ENCODE data around the gene ANXA9. TPM values are rescaled to one million over a fixed set of nuclear protein-coding genes. Genes with fewer than 3 reads are reported as not detected.
A peak's percentile ranks its signal among the peaks of the same experiment; 100 is the strongest.

The ANXA9 gene
- total RNA-seq, 1 experiment from 2014 or later: 1.2 TPM

DNA sequence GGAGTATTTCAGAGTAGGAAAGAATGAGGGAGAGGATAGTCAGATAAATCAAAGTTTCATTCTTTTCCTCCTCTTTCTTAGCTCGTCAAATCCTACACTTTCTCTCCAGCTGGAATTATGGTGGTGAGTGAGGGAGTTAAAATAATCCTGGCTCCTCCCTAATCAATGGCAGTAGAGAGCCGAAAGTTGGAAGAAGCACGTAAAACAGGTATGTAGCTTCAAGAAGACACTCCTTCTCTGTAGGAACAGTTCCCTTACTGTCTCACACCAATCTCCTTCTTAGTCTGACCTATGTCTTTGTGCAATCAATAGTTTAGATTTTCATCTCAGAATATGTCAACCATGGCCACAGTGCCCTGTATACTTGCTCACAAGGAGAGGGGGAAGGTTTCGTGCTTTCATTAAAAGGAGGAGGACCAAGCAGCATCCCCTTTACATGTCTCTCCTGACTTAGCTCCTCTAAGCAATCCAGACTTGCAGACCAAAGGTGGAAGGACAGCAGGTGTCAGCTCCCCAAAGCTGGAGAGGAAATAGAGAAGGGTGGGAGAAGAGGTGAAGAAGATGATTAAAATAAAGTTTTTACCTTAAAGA is 23.7 kb downstream of the ANXA9 start:
- Histone ChIP-seq H3K36me3 (ENCODE audit: control insufficient read depth, insufficient read depth, low read length) (no peaks in the 10 kb centered on the region), H3K9me3 (ENCODE audit: control insufficient read depth, insufficient read depth, low read depth, low read length) (no peaks in the 10 kb centered on the region), H3K27ac (ENCODE audit: low read length) (peak overlapping the region; percentile 90), H3K4me1 (ENCODE audit: control insufficient read depth, insufficient read depth, low read length) (peaks cover 7% of the 10 kb centered on the region), H3K27me3 (ENCODE audit: control insufficient read depth, insufficient read depth, low read length) (no peaks in the 10 kb centered on the region), H3K4me3 (ENCODE audit: low read depth in 2 of 2, low read length in 2 of 2) (peak overlapping the region; percentile 91 to 95)
- TF ChIP-seq SIN3A (IDR thresholded peaks at IDR 0.05; ENCODE audit: borderline replicate concordance, insufficient read depth, low read depth, low read length) (no peak), CTCF (IDR thresholded peaks at IDR 0.05) (no peak), TCF7L2 (IDR thresholded peaks at IDR 0.05; ENCODE audit: low read depth, low read length) (no peak), POLR2AphosphoS5 (IDR thresholded peaks at IDR 0.05; ENCODE audit: low read depth, low read length) (no peak)
- TF ChIP-seq, protein P1, sequence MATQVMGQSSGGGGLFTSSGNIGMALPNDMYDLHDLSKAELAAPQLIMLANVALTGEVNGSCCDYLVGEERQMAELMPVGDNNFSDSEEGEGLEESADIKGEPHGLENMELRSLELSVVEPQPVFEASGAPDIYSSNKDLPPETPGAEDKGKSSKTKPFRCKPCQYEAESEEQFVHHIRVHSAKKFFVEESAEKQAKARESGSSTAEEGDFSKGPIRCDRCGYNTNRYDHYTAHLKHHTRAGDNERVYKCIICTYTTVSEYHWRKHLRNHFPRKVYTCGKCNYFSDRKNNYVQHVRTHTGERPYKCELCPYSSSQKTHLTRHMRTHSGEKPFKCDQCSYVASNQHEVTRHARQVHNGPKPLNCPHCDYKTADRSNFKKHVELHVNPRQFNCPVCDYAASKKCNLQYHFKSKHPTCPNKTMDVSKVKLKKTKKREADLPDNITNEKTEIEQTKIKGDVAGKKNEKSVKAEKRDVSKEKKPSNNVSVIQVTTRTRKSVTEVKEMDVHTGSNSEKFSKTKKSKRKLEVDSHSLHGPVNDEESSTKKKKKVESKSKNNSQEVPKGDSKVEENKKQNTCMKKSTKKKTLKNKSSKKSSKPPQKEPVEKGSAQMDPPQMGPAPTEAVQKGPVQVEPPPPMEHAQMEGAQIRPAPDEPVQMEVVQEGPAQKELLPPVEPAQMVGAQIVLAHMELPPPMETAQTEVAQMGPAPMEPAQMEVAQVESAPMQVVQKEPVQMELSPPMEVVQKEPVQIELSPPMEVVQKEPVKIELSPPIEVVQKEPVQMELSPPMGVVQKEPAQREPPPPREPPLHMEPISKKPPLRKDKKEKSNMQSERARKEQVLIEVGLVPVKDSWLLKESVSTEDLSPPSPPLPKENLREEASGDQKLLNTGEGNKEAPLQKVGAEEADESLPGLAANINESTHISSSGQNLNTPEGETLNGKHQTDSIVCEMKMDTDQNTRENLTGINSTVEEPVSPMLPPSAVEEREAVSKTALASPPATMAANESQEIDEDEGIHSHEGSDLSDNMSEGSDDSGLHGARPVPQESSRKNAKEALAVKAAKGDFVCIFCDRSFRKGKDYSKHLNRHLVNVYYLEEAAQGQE (IDR thresholded peaks at IDR 0.05; ENCODE audit: insufficient read depth in 1 of 2, low read depth in 2 of 2, low read length in 1 of 2): no peak
- BruUV-seq (replicated peaks): no TSS peak
- intact Hi-C loops (cut with micrococcal nuclease; ENCODE audit: unreplicated experiment) (no loop called here), in situ Hi-C loops (cut with HindIII; ENCODE audit: low pct_unique_long_range_greater_than_20kb, low sequenced_read_pairs) (no loop called here)
- CTCF ChIA-PET: interaction anchor here (0.5 to 1.5 kb wide), 6 partner anchors 9 to 750 kb away, joined by 3 to 13 read pairs (median 5); no protein-coding TSS in a partner anchor
- POLR2A ChIA-PET: interaction anchor here (0.6 to 1.1 kb wide), 7 partner anchors 12 to 667 kb away, joined by 3 to 11 read pairs (median 5); no protein-coding TSS in a partner anchor
- DNase-seq (ENCODE audit: low read depth, low spot score): no peak
- 0 out of 2 replicates have a peak, but pooled peaks have one; percentile 7 for ATAC-seq

- CTCF ChIA-PET: interaction anchor here (0.5 to 1.5 kb wide), 9 partner anchors 10 to 751 kb away, joined by 3 to 13 read pairs (median 4); no protein-coding TSS in a partner anchor
- POLR2A ChIA-PET: interaction anchor here (0.5 to 1.1 kb wide), 7 partner anchors 26 to 667 kb away, joined by 3 to 11 read pairs (median 5); no protein-coding TSS in a partner anchor
These were observed 24.4 kb downstream of the ANXA9 start, which contains the start of gene MINDY1 for GRCh38 chr1:151006327-151007052. TSS of gene MINDY1 (minus strand) at chr1:151006902. CDS start at chr1:151002617, 4,285 bp downstream.

More at GRCh38 chr1:151006327-151007052, 24.4 kb downstream of the ANXA9 start, which contains the start of gene MINDY1:
- BruUV-seq (replicated peaks): TSS peak; percentile 75
- no peak for DNase-seq (ENCODE audit: low read depth, low spot score)
- peak within 1 kb of the TSS; percentile 91 to 95 for H3K4me3 ChIP-seq (ENCODE audit: low read depth in 2 of 2, low read length in 2 of 2)
- peak within 1 kb of the TSS; percentile 90 for H3K27ac ChIP-seq (ENCODE audit: low read length)
- in situ Hi-C loops (cut with HindIII; ENCODE audit: low pct_unique_long_range_greater_than_20kb, low sequenced_read_pairs) (no loop called here), intact Hi-C loops (cut with micrococcal nuclease; ENCODE audit: unreplicated experiment) (no loop called here)
- peak; percentile 88 for ATAC-seq
- TF ChIP-seq TCF7L2 (IDR thresholded peaks at IDR 0.05; ENCODE audit: low read depth, low read length) (no peak), SIN3A (IDR thresholded peaks at IDR 0.05; ENCODE audit: borderline replicate concordance, insufficient read depth, low read depth, low read length) (no peak), POLR2AphosphoS5 (IDR thresholded peaks at IDR 0.05; ENCODE audit: low read depth, low read length) (no peak), CTCF (IDR thresholded peaks at IDR 0.05) (peak; percentile 71; the same call in 1 of the 2 replicates)
- TF ChIP-seq, protein P1 (IDR thresholded peaks at IDR 0.05; ENCODE audit: insufficient read depth in 1 of 2, low read depth in 2 of 2, low read length in 1 of 2): peak in 1 of 2 experiments; percentile 28; a peak in 1 of 4 replicates
- H3K27me3 ChIP-seq (ENCODE audit: control insufficient read depth, insufficient read depth, low read length): no peaks in the 10 kb centered on the region
- no peaks in the 10 kb centered on the region for H3K36me3 ChIP-seq (ENCODE audit: control insufficient read depth, insufficient read depth, low read length)
- H3K9me3 ChIP-seq (ENCODE audit: control insufficient read depth, insufficient read depth, low read depth, low read length): no peaks in the 10 kb centered on the region
- peaks cover 7% of the 10 kb centered on the region for H3K4me1 ChIP-seq (ENCODE audit: control insufficient read depth, insufficient read depth, low read length)

All from Panc1 (cell line).